ENCODE measurements around the gene FHAD1. TPM values are rescaled to one million over a fixed set of nuclear protein-coding genes. Genes with fewer than 3 reads are reported as not detected.
A peak's percentile ranks its signal among the peaks of the same experiment; 100 is the strongest.

FHAD1 gene
- total RNA-seq, 1 experiment from 2014 or later: 1.9 TPM

DNA sequence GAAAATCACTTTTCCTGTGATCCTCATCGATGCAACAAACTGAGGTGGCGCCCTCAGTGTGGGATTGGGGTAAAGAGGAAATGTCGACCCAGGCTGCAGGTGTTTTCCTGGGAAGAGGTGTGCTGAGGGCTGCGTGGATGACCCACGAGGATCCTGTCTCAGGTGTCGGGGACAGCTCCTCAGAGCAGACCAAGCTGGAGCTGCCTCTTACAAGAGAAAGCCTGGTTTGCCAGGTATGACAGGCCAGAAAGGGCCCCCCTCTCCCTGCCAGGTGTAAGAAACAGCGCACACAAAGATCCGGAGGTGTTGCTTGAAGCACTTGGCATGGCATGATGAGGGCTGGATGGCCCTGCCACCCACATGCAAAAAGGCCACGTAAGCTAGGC lies 12.6 kb downstream of the FHAD1 start:
- Histone ChIP-seq H3K4ac (ENCODE audit: low read depth, low read length) (no peak overlapping the region), H4K91ac (ENCODE audit: insufficient read length, low read depth, low read length) (no peak overlapping the region), H4K8ac (replicated peaks; ENCODE audit: insufficient read length, low read depth, low read length) (no peak overlapping the region), H3K56ac (ENCODE audit: insufficient read length, low read depth, low read length) (no peak overlapping the region), H2BK20ac (ENCODE audit: low read depth, low read length, poor library complexity, severe bottlenecking) (no peak overlapping the region), H3K27ac (ENCODE audit: insufficient read length, low read depth, low read length) (no peak overlapping the region), H4K5ac (ENCODE audit: insufficient read length, low read depth, low read length) (no peak overlapping the region), H2BK5ac (ENCODE audit: insufficient read length, low read length) (no peak overlapping the region), H2BK15ac (ENCODE audit: low read depth, low read length) (no peak overlapping the region), H2BK120ac (ENCODE audit: low read depth, low read length, poor library complexity, severe bottlenecking) (no peak overlapping the region), H3K79me1 (ENCODE audit: insufficient read depth, low read depth, low read length, poor library complexity, severe bottlenecking) (no peaks in the 10 kb centered on the region), H3K4me1 (ENCODE audit: insufficient read depth, low read length) (no peaks in the 10 kb centered on the region), H4K20me1 (ENCODE audit: control insufficient read depth, insufficient read depth, insufficient read length) (no peaks in the 10 kb centered on the region), H3T11ph (ENCODE audit: low read length) (no peak overlapping the region), H3K18ac (ENCODE audit: insufficient read length, low read depth, low read length) (no peak overlapping the region), H2AK5ac (ENCODE audit: insufficient read length, low read length) (no peak overlapping the region), H3K27me3 (ENCODE audit: insufficient read depth, low read length) (no peaks in the 10 kb centered on the region), H3K14ac (ENCODE audit: insufficient read depth, low read length) (no peak overlapping the region), H3K79me2 (ENCODE audit: insufficient read depth, low read length) (no peaks in the 10 kb centered on the region), H3K9me3 (ENCODE audit: control insufficient read depth, low read depth, low read length) (no peaks in the 10 kb centered on the region), H3K9ac (ENCODE audit: extremely low read depth, insufficient read length, low read length) (no peak overlapping the region), H3K23ac (ENCODE audit: insufficient read length, low read depth, low read length) (no peak overlapping the region), H3K23me2 (ENCODE audit: insufficient read length, low read depth, low read length, poor library complexity, severe bottlenecking) (no peaks in the 10 kb centered on the region), H2AFZ (ENCODE audit: low read length) (no peak overlapping the region), H3K4me2 (ENCODE audit: insufficient read depth, insufficient read length, low read length) (no peak overlapping the region), H2BK12ac (ENCODE audit: insufficient read length, low read depth, low read length) (no peak overlapping the region)
- TF ChIP-seq, protein P1, sequence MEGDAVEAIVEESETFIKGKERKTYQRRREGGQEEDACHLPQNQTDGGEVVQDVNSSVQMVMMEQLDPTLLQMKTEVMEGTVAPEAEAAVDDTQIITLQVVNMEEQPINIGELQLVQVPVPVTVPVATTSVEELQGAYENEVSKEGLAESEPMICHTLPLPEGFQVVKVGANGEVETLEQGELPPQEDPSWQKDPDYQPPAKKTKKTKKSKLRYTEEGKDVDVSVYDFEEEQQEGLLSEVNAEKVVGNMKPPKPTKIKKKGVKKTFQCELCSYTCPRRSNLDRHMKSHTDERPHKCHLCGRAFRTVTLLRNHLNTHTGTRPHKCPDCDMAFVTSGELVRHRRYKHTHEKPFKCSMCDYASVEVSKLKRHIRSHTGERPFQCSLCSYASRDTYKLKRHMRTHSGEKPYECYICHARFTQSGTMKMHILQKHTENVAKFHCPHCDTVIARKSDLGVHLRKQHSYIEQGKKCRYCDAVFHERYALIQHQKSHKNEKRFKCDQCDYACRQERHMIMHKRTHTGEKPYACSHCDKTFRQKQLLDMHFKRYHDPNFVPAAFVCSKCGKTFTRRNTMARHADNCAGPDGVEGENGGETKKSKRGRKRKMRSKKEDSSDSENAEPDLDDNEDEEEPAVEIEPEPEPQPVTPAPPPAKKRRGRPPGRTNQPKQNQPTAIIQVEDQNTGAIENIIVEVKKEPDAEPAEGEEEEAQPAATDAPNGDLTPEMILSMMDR (conservative IDR thresholded peaks at IDR 0.05): no peak
- peaks cover 9% of the 10 kb centered on the region for H3K27me3 Mint-ChIP-seq (ENCODE audit: low read depth)
- peak overlapping the region in 1 of 3 experiments; percentile 28; a peak in 2 of 7 replicates for H3K27ac Mint-ChIP-seq
- DNase-seq: no peak
- H3K4me1 Mint-ChIP-seq: peaks cover 14 to 18% of the 10 kb centered on the region in 2 experiments
- H3K36me3 Mint-ChIP-seq (ENCODE audit: insufficient read depth in 1 of 3, low read depth in 3 of 3): no peaks in the 10 kb centered on the region
- no CpG with 5 or more reads among the region's 9 CpGs for WGBS (ENCODE audit: extremely low coverage, insufficient read length, low lambda C conversion rate)
- H3K9me3 Mint-ChIP-seq: no peaks in the 10 kb centered on the region
- H3K4me3 Mint-ChIP-seq: no peak overlapping the region
